Measurements from ENCODE around the gene ASIC4. TPM values are rescaled to one million over a fixed set of nuclear protein-coding genes. Genes with fewer than 3 reads are reported as not detected.
A peak's percentile ranks its signal among the peaks of the same experiment; 100 is the strongest.

ASIC4 gene
- total and polyA plus RNA-seq, 2 of the 8 experiments (the other 6 are each of a cell fraction or from before 2014, with no cell fraction given), result 0.12 to 0.22 TPM

- TF ChIP-seq HDAC6 (IDR thresholded peaks at IDR 0.05; ENCODE audit: low read depth, low read length), result no peak
- no peak for TF ChIP-seq NANOG (IDR thresholded peaks at IDR 0.05; ENCODE audit: insufficient read depth, low read depth, low read length, poor library complexity, severe bottlenecking)
- TF ChIP-seq, protein P1, sequence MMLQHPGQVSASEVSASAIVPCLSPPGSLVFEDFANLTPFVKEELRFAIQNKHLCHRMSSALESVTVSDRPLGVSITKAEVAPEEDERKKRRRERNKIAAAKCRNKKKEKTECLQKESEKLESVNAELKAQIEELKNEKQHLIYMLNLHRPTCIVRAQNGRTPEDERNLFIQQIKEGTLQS (IDR thresholded peaks at IDR 0.05; ENCODE audit: insufficient read depth, low read depth, low read length), result no peak
- peak; percentile 96 for TF ChIP-seq BRCA1 (IDR thresholded peaks at IDR 0.05; ENCODE audit: low read depth, low read length)
- TF ChIP-seq SIN3A (conservative IDR thresholded peaks at IDR 0.05 in 1 of 2, IDR thresholded peaks at IDR 0.05 in 1 of 2; ENCODE audit: low read depth in 1 of 2, low read length in 2 of 2), result peak; percentile 39 to 62; a peak in 1 of 4 replicates
- TF ChIP-seq RFX5 (IDR thresholded peaks at IDR 0.05; ENCODE audit: borderline replicate concordance, low read depth, low read length), result no peak
- no peak for TF ChIP-seq MAFK (IDR thresholded peaks at IDR 0.05; ENCODE audit: low read depth, low read length)
- TF ChIP-seq CREB1 (IDR thresholded peaks at IDR 0.05), result peak; percentile 55; the same call in 1 of the 2 replicates
- TF ChIP-seq JUND (IDR thresholded peaks at IDR 0.05; ENCODE audit: low read length), result no peak
- no peak for TF ChIP-seq EP300 (IDR thresholded peaks at IDR 0.05; ENCODE audit: borderline replicate concordance in 1 of 2, low read depth in 2 of 2, low read length in 2 of 2)
- peak; percentile 38; the same call in 1 of the 2 replicates for TF ChIP-seq SP1 (IDR thresholded peaks at IDR 0.05; ENCODE audit: low read depth, low read length)
- TF ChIP-seq TEAD4 (IDR thresholded peaks at IDR 0.05; ENCODE audit: low read depth, low read length), result no peak
- TF ChIP-seq TBP (IDR thresholded peaks at IDR 0.05; ENCODE audit: low read depth, low read length), result peak; percentile 45; the same call in 1 of the 2 replicates
- no peak for TF ChIP-seq TCF12 (IDR thresholded peaks at IDR 0.05; ENCODE audit: low read depth, low read length)
- TF ChIP-seq ASH2L (IDR thresholded peaks at IDR 0.05; ENCODE audit: low read length), result peak; percentile 75
- TF ChIP-seq RAD21 (IDR thresholded peaks at IDR 0.05 in 1 of 2, conservative IDR thresholded peaks at IDR 0.05 in 1 of 2; ENCODE audit: low read depth in 2 of 2, low read length in 2 of 2), result no peak
- TF ChIP-seq JUN (IDR thresholded peaks at IDR 0.05; ENCODE audit: low read depth, low read length), result no peak
- no peak for TF ChIP-seq CBX8 (IDR thresholded peaks at IDR 0.05; ENCODE audit: borderline replicate concordance, low read depth, low read length)
- no peak for TF ChIP-seq RXRA (IDR thresholded peaks at IDR 0.05; ENCODE audit: insufficient read depth, low read depth, low read length)
- TF ChIP-seq RNF2 (IDR thresholded peaks at IDR 0.05; ENCODE audit: borderline replicate concordance, low read depth, low read length, missing control alignments, poor library complexity, severe bottlenecking), result no peak
- no peak for TF ChIP-seq CEBPB (IDR thresholded peaks at IDR 0.05; ENCODE audit: low read depth, low read length)
- TF ChIP-seq SIX5 (IDR thresholded peaks at IDR 0.05; ENCODE audit: low read depth, low read length), result peak; percentile 77
These were observed 15.8 kb upstream of the ASIC4 start, which contains the start of gene GMPPA (continued) for GRCh38 chr2:219498280-219499057.
